IgD-negative memory B cell (primary cell): Measurements from ENCODE around the gene LRRC8C. TPM values are rescaled to one million over a fixed set of nuclear protein-coding genes. Genes with fewer than 3 reads are reported as not detected.
A peak's percentile ranks its signal among the peaks of the same experiment; 100 is the strongest.

Experiments
- H3K27ac Mint-ChIP-seq, 3 donors: one replicate each; pipeline ENCODE4 v1.8.0; 2020 to 2022; ENCODE audit warnings: mild to moderate bottlenecking in 3 of 3, mixed read lengths in 3 of 3, moderate library complexity in 1 of 3
- H3K27me3 Mint-ChIP-seq: one replicate; pipeline ENCODE4 v1.8.0; 2021; ENCODE audit warnings: mixed read lengths
- H3K36me3 Mint-ChIP-seq: one replicate; pipeline ENCODE4 v1.8.0; 2020; ENCODE audit warnings: mild to moderate bottlenecking, mixed read lengths
- H3K4me1 Mint-ChIP-seq, 3 donors: one replicate each; pipeline ENCODE4 v1.8.0; 2020 to 2022; ENCODE audit warnings: mixed read lengths in 3 of 3, mild to moderate bottlenecking in 1 of 3
- H3K4me3 Mint-ChIP-seq, 4 donors: one replicate each; pipeline ENCODE4 v1.8.0; 2020 to 2022; ENCODE audit warnings: mild to moderate bottlenecking in 4 of 4, mixed read lengths in 4 of 4, moderate library complexity in 3 of 4
- H3K9me3 Mint-ChIP-seq, 3 donors: one replicate each; pipeline ENCODE4 v1.8.0; 2020 to 2021; ENCODE audit warnings: mixed read lengths in 3 of 3, mild to moderate bottlenecking in 1 of 3
- polyA plus RNA-seq: library from polyadenylated mRNA; unstranded; fragments of 300-500 nt; fragmentation: Illumina TruSeq; gene quantifications from one replicate; pipeline ENCODE4 v1.2.3, GENCODE V29; 2021

LRRC8C gene
- polyA plus RNA-seq, 1 donor from 2014 or later, result 2.9 TPM

GRCh38 chr1:89635825-89636815 is 3.2 kb downstream of the LRRC8C start:
- Mint-ChIP-seq H3K27ac (no peak overlapping the region), H3K27me3 (no peaks in the 10 kb centered on the region), H3K4me1 (peaks cover 14 to 26% (median 21%) of the 10 kb centered on the region in 3 donors), H3K9me3 (no peaks in the 10 kb centered on the region), H3K36me3 (no peaks in the 10 kb centered on the region), H3K4me3 (peak overlapping the region in 1 of 4 donors; percentile 99)

- Mint-ChIP-seq H3K27ac (peak overlapping the region in 1 of 3 donors; percentile 2), H3K27me3 (no peaks in the 10 kb centered on the region), H3K9me3 (no peaks in the 10 kb centered on the region), H3K36me3 (no peaks in the 10 kb centered on the region), H3K4me3 (peak overlapping the region in 1 of 4 donors; percentile 49), H3K4me1 (peaks cover 11 to 21% (median 17%) of the 10 kb centered on the region in 3 donors)
Observed at GRCh38 chr1:89637496-89637895, 4.6 kb downstream of the LRRC8C start.

GRCh38 chr1:89640440-89640839 is 7.5 kb downstream of the LRRC8C start:
- peaks cover 2 to 11% (median 8%) of the 10 kb centered on the region in 3 donors for H3K4me1 Mint-ChIP-seq
- no peak overlapping the region for H3K4me3 Mint-ChIP-seq
- H3K27ac Mint-ChIP-seq, result no peak overlapping the region
- peaks cover 0 to 3% (median 3%) of the 10 kb centered on the region in 3 donors for H3K9me3 Mint-ChIP-seq
- no peaks in the 10 kb centered on the region for H3K27me3 Mint-ChIP-seq
- H3K36me3 Mint-ChIP-seq, result peaks cover 7% of the 10 kb centered on the region

- Mint-ChIP-seq H3K9me3 (peaks cover 3 to 7% (median 3%) of the 10 kb centered on the region in 3 donors), H3K36me3 (peaks cover 10% of the 10 kb centered on the region), H3K27me3 (no peaks in the 10 kb centered on the region), H3K4me1 (peaks cover 4 to 8% (median 4%) of the 10 kb centered on the region in 3 donors), H3K27ac (no peak overlapping the region), H3K4me3 (no peak overlapping the region)
Observed at GRCh38 chr1:89641781-89642180, 8.9 kb downstream of the LRRC8C start.

GRCh38 chr1:89643577-89643976 is 10.7 kb downstream of the LRRC8C start:
- Mint-ChIP-seq H3K4me1 (peaks cover 2 to 15% (median 3%) of the 10 kb centered on the region in 3 donors), H3K9me3 (peaks cover 3 to 7% (median 3%) of the 10 kb centered on the region in 3 donors), H3K27me3 (no peaks in the 10 kb centered on the region), H3K27ac (no peak overlapping the region), H3K36me3 (peaks cover 11% of the 10 kb centered on the region), H3K4me3 (no peak overlapping the region)

- Mint-ChIP-seq H3K27ac (no peak overlapping the region), H3K4me3 (no peak overlapping the region), H3K27me3 (no peaks in the 10 kb centered on the region), H3K4me1 (peaks cover 6 to 19% (median 7%) of the 10 kb centered on the region in 3 donors), H3K9me3 (peaks cover 3 to 7% (median 3%) of the 10 kb centered on the region in 3 donors), H3K36me3 (peaks cover 11% of the 10 kb centered on the region)
Observed at GRCh38 chr1:89644119-89644814, 11.3 kb downstream of the LRRC8C start.

- no peak overlapping the region for H3K27ac Mint-ChIP-seq
- H3K27me3 Mint-ChIP-seq, result no peaks in the 10 kb centered on the region
- peaks cover 14 to 27% (median 14%) of the 10 kb centered on the region in 3 donors for H3K4me1 Mint-ChIP-seq
- H3K4me3 Mint-ChIP-seq, result no peak overlapping the region
- H3K9me3 Mint-ChIP-seq, result peaks cover 3 to 7% (median 3%) of the 10 kb centered on the region in 3 donors
- peaks cover 13% of the 10 kb centered on the region for H3K36me3 Mint-ChIP-seq
Observed at GRCh38 chr1:89646259-89646658, 13.3 kb downstream of the LRRC8C start.

- Mint-ChIP-seq H3K27me3 (no peaks in the 10 kb centered on the region), H3K4me3 (peak overlapping the region in 1 of 4 donors; percentile 9), H3K9me3 (peaks cover 3 to 7% (median 3%) of the 10 kb centered on the region in 3 donors), H3K27ac (peak overlapping the region in 2 of 3 donors; percentile 2 to 28), H3K36me3 (peaks cover 10% of the 10 kb centered on the region), H3K4me1 (peaks cover 26 to 42% (median 32%) of the 10 kb centered on the region in 3 donors)
Observed at GRCh38 chr1:89649783-89650182, 16.9 kb downstream of the LRRC8C start.

- peak overlapping the region in 2 of 3 donors; percentile 44 to 54 for H3K27ac Mint-ChIP-seq
- peaks cover 5% of the 10 kb centered on the region for H3K36me3 Mint-ChIP-seq
- H3K4me3 Mint-ChIP-seq, result no peak overlapping the region
- no peaks in the 10 kb centered on the region for H3K27me3 Mint-ChIP-seq
- no peaks in the 10 kb centered on the region for H3K9me3 Mint-ChIP-seq
- peaks cover 34 to 49% (median 48%) of the 10 kb centered on the region in 3 donors for H3K4me1 Mint-ChIP-seq
Observed at GRCh38 chr1:89652373-89652772, 19.5 kb downstream of the LRRC8C start.

GRCh38 chr1:89657886-89658285 is 25.0 kb downstream of the LRRC8C start:
- Mint-ChIP-seq H3K4me1 (peaks cover 47 to 60% (median 58%) of the 10 kb centered on the region in 3 donors), H3K27me3 (no peaks in the 10 kb centered on the region), H3K36me3 (peaks cover 7% of the 10 kb centered on the region), H3K4me3 (peak overlapping the region in 2 of 4 donors; percentile 39 to 57), H3K27ac (peak overlapping the region; percentile 16 to 34 (median 21)), H3K9me3 (peaks cover 0 to 1% (median 0%) of the 10 kb centered on the region in 3 donors)

- peaks cover 50 to 60% (median 58%) of the 10 kb centered on the region in 3 donors for H3K4me1 Mint-ChIP-seq
- peaks cover 12% of the 10 kb centered on the region for H3K36me3 Mint-ChIP-seq
- H3K27ac Mint-ChIP-seq, result peak overlapping the region in 2 of 3 donors; percentile 12 to 65
- H3K4me3 Mint-ChIP-seq, result peak overlapping the region in 2 of 4 donors; percentile 56 to 81
- no peaks in the 10 kb centered on the region for H3K27me3 Mint-ChIP-seq
- peaks cover 0 to 5% (median 0%) of the 10 kb centered on the region in 3 donors for H3K9me3 Mint-ChIP-seq
Observed at GRCh38 chr1:89659322-89660081, 26.6 kb downstream of the LRRC8C start.

GRCh38 chr1:89660224-89661061 is 27.5 kb downstream of the LRRC8C start:
- Mint-ChIP-seq H3K27ac (peak overlapping the region in 2 of 3 donors; percentile 52 to 65), H3K9me3 (peaks cover 0 to 5% (median 0%) of the 10 kb centered on the region in 3 donors), H3K27me3 (no peaks in the 10 kb centered on the region), H3K4me1 (peaks cover 49 to 56% (median 54%) of the 10 kb centered on the region in 3 donors), H3K36me3 (peaks cover 9% of the 10 kb centered on the region), H3K4me3 (peak overlapping the region in 2 of 4 donors; percentile 39 to 56)

- Mint-ChIP-seq H3K27ac (no peak overlapping the region), H3K4me1 (peaks cover 47 to 54% (median 47%) of the 10 kb centered on the region in 3 donors), H3K4me3 (no peak overlapping the region), H3K27me3 (no peaks in the 10 kb centered on the region), H3K36me3 (peaks cover 8% of the 10 kb centered on the region), H3K9me3 (peaks cover 0 to 5% (median 0%) of the 10 kb centered on the region in 3 donors)
Observed at GRCh38 chr1:89665941-89666340, 33.0 kb downstream of the LRRC8C start.
